Activated CD4-positive, CD25-positive, alpha-beta regulatory T cell treated with anti-CD3 and anti-CD28 coated beads, Interleukin-2, amount 50 U/mL, for 24 hours (primary cell): ENCODE measurements around the gene FKBP10.
"Not testable (repeated sequence)": the region's sequence is repeated elsewhere in the genome, so short reads cannot be mapped to it uniquely, and the experiment has no call there.

Experiments used
- ATAC-seq, 2 donors: fragments of 150-1000 bp; cut with Tn5 transposase; one replicate each; pipeline ENCODE4 v1.10.0; 2021; ENCODE audit warnings: mild to moderate bottlenecking in 1 of 2, moderate library complexity in 1 of 2

Gene FKBP10

DNA sequence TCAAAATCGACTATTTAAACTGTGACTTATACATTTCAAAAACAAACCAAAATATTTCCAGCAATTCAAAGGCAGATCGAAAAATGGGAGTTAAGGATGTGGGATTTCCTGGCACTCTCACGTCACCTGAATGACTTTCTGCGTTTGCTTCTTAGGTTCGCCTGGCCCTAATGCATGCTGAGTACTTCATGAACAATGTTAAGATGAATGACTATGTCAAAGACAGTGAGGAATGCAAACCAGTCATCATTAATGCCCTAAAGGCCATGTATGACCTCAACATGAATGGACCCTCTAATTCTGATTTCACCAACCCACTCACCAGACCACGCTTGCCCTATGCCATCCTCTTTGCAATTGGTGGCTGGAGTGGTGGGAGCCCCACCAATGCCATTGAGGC is 32.2 kb downstream of the FKBP10 start:
- ATAC-seq = no peak

DNA sequence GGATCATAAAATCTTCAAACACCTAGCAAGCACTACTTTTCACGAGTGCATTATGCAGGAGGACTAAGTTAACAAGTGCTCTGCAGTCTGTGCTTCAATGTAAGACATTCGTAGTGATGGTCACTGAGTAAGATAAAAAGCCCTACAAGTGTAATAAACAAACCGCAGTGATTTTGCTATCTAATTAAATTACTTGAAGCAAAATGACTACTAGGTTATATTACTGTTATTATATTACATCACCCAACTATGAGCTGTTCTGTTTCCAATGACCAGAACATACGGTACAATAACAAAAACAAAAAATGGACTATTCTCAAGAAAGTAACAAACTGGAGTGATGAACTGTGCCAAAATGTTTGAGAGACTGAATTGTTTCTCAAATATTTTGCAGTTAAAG is 36.0 kb downstream of the FKBP10 start:
- no peak for ATAC-seq

DNA sequence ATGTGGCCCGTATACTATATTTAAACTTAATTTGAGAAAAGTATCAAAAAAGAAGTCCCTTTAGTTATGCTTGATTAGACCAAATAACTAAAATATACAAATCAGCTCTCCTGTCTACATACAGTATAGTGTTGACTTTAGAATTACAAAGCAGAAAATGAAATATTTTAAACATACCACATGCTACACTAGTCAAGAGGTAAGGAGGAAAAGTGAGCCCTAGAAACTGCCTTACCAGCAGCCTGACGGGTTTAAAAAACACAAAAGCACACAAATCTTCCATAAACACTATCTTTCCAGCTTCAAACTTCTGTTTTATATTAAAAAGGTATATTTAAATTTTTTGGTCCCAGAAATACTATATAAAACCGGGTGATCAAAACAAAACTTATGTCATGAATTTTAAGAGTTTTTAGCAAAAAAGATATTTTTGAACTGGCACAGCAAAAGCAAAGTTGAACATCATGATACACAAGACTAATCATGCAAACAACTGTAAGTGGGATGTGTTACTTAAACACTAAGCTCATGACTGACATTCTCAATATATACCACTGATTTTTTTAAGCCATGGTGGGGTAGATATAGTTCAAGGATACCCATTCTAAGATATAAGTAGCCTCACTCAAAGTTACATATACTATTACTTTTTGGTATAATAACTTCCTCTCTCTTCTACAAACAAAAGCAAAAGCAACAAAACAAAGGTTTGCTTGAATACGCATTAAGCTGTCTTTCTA is 36.6 kb downstream of the FKBP10 start:
- no peak for ATAC-seq

DNA sequence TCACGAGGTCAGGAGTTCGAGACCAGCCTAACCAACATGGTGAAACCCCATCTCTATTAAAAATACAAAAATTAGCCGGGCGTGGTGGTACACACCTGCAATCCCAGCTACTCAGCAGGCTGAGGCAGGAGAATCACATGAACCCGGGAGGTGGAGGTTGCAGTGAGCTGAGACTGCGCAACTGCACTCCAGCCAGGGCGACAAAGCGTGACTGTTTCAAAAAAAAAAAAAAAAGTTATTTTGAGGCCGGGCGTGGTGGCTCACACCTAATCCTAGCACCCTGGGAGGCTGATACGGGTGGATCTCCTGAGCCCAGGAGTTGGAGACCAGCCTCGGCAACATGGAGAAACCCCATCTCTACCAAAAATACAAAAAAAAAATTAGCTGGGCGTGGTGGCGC is 38.6 kb downstream of the FKBP10 start:
- ATAC-seq = not testable (repeated sequence)

DNA sequence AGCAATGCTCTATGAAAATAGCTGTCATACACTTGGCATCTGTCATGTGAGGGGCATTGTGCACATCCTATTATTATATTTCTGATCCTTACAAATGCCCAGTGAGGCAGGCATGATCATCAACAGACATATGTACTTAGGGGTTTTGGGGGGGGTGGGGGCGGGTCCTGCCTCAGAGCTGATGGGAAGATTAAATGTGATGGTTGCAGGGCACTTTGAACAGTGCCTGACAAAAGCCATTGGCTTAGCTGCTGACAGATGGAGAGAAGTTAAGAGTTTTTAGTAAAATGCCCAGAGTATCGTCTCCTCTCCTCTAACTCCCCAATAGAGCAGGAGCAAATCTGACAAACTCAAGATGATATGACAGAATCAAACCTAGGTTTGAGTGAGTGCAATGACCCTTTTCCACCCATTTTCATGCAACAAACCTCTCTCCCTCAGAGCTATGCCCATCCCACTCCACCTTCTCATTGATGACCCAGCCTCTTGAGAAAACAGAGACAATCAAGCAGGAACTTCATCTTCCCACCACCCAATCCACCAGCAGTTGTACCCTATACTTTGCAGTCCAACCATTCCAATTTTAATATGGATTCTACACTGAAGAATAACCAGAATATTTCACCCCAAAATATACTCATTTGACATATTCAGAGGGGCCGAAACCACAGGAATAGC is 47.6 kb downstream of the FKBP10 start:
- ATAC-seq = no peak

DNA sequence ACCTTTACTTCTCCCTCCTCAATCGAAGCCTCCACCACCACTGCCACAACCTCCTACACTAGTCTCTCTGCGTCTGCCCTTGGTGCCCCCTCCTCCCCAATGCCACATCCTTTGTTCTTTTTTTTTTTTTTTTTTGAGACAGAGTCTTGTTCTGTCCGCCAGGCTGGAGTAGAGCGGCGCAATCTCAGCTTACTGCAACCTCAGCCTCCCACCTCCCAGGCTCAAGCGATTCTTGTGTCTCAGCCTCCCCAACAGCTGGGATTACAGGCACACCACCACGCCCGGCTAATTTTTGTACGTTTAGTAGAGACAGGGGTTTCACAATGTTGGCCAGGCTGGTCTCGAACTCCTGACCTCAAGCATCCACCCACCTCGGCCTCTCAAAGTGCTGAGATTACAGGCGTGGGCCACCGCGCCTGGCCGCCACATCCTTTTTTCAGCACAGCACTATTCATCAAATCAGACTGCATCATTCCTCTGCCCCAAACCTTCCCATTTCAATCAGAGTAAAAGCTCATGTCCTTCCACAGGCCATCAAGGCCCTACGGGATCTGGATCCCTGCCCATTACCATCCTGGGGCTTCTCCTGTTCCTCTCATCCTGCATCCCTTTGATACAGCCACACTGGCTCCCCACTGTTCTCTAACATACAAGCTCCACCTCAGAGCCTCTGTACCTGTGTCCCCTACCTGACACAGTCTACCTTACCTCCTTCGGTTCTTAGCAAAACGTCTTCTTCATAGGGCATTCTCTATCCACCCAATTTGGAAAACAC is 50.5 kb downstream of the FKBP10 start:
- ATAC-seq = peak; percentile 15 to 17

DNA sequence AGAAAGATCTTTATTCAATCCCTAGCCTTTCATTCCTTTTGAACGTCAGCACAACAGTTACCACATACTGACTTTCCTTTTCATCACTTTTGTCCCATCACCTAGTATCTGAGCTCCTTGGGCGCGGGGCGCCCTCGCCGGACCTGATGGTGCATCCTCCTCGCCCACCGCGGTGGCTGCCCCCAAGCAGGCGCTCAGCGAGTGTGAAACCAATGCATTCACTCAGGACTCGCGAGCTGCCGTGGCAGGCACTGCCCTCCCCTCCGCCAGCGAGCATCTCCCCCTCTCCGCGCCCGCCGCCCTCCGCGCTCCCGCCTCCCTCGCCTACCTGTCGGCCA is 51.7 kb downstream of the FKBP10 start:
- ATAC-seq = no peak

DNA sequence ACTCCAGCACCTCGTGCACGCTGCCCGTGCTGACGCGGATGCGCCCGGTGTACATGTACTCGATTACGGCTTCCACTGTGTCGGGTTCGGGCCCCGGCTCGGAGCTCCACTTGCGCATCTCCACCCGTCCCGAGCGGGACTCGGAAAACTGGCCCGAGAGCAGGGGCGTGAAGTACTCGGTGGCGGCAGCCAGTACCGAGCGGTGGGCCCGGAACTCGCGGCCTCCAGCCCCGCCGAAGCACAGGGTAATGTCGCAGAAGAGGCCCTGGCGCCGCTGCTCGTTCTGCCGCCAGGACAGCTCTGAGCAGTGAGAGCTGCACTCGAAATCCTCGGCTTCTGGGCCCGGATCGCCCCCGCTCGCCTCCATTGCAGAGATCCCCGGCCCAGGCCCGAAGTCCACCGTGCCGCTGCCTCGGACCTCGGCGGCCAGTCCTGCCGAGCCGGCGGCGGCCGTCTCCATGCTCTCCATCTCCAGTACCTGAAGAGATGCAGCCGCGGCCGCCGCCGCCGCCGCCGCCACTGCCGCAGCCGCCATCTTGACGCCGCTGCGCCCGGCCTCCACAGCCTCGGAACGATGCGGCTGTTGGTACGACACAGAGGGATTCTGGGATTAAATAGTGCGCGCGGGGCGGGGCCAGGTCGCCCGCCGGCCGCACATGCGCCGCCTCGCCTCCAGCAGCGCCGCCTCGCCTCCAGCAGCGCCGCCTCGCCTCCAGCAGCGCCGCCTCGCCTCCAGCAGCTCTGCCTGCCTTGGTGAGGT is 52.2 kb downstream of the FKBP10 start, which contains the start of gene KLHL11:
Gene KLHL11 (minus strand): TSS at position 588 of the 760 bp plus-strand sequence. CDS start 53 bp downstream, at position 535.
- peak; percentile 86 to 87 for ATAC-seq

DNA sequence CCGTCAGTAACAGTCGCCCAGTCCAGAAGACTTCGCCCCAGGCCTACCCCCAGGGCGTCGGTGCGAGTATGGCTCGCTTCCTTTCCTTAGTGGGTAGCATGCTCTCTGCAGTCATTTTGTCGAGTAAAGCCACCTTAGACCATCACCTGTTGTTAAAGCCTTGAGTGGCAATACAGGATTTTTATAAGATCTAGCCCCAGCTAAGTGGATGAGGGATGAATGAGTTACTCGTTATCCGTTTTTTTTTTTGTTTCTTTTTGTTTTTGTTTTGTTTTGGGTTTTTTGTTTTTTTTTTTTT is 52.7 kb downstream of the FKBP10 start:
- no peak for ATAC-seq

DNA sequence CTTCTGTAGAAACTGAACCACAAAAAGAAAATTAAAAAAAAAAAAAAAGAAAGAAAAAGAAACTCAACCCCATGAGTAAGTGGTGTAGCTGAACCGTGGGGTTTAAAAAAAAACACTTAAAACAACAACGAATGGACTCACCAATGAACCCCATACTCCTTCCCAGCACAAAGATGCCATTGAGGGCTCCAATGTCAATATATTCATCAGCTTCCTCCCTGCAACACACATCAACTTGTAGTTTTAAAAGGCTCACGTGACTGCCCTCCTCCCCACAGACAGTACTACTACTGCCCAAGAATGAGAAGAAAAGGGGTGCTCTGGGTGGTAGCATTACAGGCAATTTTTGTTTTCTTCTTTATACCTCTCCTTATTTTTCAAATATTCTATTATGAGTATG is 55.8 kb downstream of the FKBP10 start:
- ATAC-seq = peak; percentile 4 to 9

DNA sequence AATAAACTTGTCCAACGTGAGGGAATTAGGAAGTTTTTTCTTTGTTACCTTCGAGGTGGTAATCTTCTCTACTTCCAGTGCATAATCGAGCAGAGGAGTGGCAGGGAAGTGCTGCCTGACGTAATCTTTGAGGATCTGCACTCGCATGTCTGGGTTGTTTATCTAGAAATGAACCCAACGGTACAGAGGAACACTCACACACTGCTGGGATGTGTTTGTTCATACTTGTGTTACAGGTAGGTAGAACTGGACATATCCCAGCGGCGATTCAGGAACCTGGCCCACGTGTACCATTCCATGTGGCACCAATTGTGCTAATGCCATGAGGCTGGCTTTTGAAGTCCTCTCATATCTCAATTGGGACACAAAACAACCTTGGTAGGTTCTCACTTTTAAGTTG is 56.6 kb downstream of the FKBP10 start:
- no peak for ATAC-seq

DNA sequence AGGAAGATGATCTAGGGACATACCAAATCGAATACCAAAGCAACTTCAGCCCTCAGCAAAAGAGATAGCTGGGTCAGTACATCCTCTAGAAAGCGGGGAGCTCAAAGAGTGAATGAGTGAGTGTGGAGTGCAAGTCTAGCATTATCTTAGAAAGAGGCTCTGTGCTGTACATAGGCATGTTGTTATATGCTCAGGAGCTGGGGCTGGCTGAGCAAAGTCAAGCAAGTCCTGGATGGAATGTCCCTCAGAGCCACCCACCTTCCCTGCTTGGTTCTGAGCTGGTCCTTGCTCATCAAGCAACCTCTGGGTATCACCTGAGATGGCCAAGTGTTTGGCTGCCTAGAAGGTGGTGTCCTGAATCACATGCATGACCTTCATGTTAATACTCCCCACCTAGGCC is 57.3 kb downstream of the FKBP10 start:
- ATAC-seq = no peak

DNA sequence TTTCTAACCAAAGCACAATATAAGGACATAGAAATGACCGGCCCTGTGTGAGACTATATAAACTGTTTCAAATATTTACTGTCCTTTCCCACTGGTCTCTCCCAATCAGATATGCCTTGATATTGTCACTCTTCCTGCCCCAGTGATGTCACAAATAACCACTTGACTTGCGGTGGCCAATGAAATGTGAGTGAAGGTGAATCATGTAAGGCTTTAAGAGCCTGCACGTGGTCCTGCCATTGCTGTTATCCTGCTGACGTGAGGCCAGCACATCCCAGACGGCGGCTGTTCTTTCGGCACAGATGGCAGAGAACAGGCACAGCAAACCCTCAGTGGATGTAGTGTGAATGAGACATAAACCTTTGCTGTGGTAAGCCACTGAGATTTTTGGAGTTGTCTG is 57.8 kb downstream of the FKBP10 start:
- ATAC-seq = no peak

DNA sequence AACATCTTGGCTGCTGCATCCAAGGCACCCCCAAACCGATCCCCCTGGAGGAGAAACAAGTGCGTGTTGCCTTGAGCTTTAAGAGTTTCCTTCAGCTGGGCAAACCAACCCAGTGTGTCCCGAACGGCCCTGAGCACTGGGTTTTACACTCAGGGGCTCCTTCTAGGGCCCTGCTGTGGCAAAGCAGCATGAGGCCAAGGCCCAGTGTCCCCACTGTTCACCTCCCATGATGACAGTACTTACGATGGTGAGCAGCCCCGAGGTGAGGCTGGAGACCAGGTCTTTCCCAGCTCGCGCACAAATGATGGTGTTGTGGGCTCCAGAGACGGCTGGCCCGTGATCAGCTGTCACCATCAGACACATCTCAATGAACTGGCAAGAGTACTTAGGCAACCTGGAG is 59.0 kb downstream of the FKBP10 start:
- no peak for ATAC-seq
